GM12891 (cell line): Measurements from ENCODE around the gene HSD17B2.

Experiments used
- DNase-seq: peaks from one replicate; pipeline ENCODE4 v3.0.0; 2011; ENCODE audit warnings: low spot score; ENCODE audit not compliant: insufficient read length
- FAIRE-seq: peaks from 2 replicates; lab custom pipeline; 2011; peaks lifted over from hg19 to GRCh38; lab: Jason Lieb, UNC
- PAX5 ChIP-seq: IDR thresholded peaks from 2 replicates; pipeline ENCODE4 v1.6.1; 2011; ENCODE audit warnings: low read length, moderate library complexity, mild to moderate bottlenecking; ENCODE audit not compliant: insufficient read depth, severe bottlenecking
- POLR2A ChIP-seq: IDR thresholded peaks from 2 replicates; pipeline ENCODE4 v1.6.1; 2011; ENCODE audit warnings: low read depth, low read length, control low read depth
- POLR2AphosphoS5 ChIP-seq: IDR thresholded peaks from 2 replicates; pipeline ENCODE4 v1.6.1; 2011; ENCODE audit warnings: low read depth, low read length, control low read depth
- POU2F2 ChIP-seq: IDR thresholded peaks from 2 replicates; pipeline ENCODE4 v1.6.1; 2011; ENCODE audit warnings: low read depth, mild to moderate bottlenecking, control low read depth, low read length, moderate library complexity
- SPI1 ChIP-seq: IDR thresholded peaks from 2 replicates; pipeline ENCODE4 v1.6.1; 2011; ENCODE audit warnings: low read depth, low read length, control low read depth
- TAF1 ChIP-seq: IDR thresholded peaks from 2 replicates; pipeline ENCODE4 v1.6.1; 2011; ENCODE audit warnings: low read depth, low read length, control low read depth

HSD17B2 gene

DNA sequence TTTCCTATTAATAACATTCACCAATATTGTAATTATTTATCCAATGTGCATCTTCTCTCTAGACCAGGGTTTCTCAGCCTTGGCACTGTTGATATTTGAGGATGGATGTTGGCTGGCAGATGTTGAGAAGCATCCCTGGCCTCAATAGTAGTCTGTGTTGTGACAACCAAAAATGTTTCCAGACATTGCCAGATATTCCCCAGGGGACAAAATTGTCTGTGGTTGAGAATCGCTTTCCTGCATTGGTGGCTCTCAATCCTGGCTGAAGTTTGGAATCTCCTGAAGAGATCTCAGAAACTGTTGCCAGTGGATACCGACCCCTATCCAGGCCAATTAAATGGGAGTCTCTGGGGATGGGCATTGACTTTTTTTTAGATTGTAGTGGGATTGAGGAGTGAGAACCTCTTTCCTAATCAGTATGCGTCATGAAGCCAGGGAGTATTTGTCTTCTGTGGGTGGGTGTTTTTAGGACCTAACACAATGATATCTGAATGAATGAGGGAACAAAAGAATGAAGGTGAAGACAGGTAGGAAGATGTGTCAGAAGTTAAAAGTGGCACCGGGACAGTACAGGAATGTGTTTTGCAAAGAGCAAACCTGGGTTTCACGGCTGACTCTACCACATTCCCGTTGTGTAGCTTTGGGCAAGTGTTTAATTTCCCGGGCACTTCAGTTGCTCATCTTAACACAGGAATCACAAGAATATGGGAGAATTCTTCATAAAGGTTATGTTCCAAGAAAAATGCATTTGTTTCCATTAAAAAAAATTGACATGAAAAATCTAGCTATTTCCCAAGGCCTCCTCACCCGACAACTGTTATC lies 24.3 kb downstream of the HSD17B2 start:
- no peak for FAIRE-seq
- DNase-seq = no peak
- no peak for TF ChIP-seq POLR2AphosphoS5
- TF ChIP-seq SPI1 = no peak
- TF ChIP-seq POLR2A = no peak
- no peak for TF ChIP-seq TAF1
- TF ChIP-seq POU2F2 = no peak
- no peak for TF ChIP-seq PAX5

DNA sequence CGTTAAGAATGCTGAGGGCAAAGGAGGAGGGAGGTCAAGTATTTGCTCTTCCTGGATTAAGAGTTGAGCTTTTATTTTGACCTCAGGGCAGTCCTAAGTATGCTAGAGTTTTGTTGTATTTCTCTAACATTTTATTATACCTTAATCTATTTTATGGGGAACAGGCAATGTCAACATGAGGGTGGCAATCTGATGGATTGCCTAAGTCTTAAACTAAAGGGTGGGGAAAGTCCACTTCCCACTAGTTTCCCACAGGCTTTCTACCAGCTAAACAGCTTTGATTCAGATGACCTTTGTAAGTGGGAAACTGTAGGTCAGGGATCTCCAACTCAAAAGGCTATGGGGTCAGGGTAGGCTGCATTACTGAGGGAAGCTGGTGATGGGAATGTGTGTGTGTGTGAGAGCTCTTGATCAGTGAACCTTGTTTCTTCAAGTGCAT lies 24.9 kb downstream of the HSD17B2 start:
- TF ChIP-seq POLR2A (no peak), PAX5 (no peak), POU2F2 (no peak), SPI1 (no peak), TAF1 (no peak), POLR2AphosphoS5 (no peak)
- DNase-seq (no peak), FAIRE-seq (no peak)

DNA sequence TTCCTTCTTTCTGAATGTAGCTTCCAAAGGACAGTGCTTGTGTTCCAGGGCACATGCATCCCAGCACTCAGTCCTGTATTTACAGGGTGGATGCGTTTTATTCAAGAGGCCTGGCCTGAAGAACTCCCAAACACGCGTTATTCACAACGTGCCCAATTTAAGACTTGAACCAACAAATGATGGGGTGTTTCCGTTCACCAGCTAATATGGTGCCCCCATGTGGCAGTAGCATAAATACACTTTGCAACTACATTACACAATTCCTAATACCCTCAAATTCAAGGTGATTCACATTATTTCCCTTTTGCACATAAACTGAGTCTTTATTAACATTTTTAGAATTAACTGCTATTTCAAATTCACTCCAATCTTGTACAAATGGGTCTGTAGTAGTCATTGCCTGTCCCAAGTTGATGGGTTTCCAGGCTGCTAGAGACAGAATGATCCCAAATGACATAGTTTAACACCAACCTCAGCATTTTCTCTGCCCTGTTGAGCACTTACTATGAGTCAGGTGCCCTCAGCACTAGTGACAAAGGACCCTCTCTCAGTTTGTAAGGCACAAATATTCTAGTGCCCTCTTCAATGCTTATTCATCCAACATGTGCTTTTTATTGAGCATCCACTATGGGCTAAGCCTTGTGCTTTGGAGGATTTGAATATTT lies 26.9 kb downstream of the HSD17B2 start:
- FAIRE-seq = peak; percentile 43
- TF ChIP-seq TAF1 = no peak
- TF ChIP-seq PAX5 = no peak
- TF ChIP-seq POLR2AphosphoS5 = no peak
- TF ChIP-seq SPI1 = no peak
- no peak for TF ChIP-seq POLR2A
- TF ChIP-seq POU2F2 = no peak

DNA sequence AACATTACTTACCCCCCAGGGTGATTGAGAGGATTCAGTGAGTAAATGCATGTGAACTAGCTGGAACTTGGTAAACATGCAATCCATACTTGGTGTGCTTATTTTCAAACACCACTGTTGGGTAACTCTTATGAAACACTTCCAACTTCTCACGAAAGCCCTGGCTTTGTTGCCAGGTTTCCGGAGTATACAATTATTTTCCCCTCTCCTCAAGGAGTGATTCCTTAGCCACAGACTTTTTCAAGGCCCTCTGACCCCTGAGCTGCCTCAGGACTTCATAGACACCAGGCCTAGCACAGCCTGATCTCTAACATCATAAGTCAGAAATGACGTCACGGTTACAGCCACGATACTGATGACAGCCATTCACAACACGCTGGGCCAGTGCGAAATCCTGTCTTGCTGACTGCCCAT lies 27.6 kb downstream of the HSD17B2 start:
- DNase-seq (no peak), FAIRE-seq (no peak)
- TF ChIP-seq TAF1 (no peak), POLR2A (no peak), POU2F2 (no peak), POLR2AphosphoS5 (no peak), SPI1 (no peak), PAX5 (no peak)

More for the DNA sequence above, 26.9 kb downstream of the HSD17B2 start:
- DNase-seq = peak; percentile 18

DNA sequence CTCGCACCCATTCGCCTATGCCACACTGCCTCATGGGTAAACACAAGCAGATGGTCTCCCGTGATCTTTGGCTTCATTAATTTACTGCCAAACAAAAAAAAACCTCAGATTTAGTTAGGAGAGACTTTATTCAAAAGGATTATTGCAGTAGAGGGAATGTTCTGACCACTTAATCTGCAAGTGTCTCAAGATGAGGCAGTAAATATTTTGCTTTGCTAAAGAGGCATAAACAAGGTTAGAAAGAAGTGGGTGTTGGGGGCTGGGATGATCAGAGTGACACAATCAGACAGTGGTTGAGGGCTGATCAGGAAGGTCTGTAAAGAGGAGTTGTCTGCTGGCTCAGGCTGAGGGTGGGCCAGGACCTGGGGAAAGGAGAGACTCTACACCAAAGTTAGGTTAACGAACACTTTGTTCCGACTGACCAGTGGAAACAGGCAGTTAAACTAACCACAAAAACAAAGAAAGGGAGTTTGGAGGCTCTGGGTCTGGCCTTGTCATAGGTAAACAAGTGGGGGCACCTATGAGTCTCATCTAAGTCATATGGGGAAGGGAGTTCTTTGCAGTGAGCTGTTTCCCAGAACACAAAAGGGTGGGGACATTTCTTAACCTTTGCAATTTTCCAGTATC lies 28.5 kb downstream of the HSD17B2 start:
- no peak for FAIRE-seq
- DNase-seq = no peak
- no peak for TF ChIP-seq PAX5
- no peak for TF ChIP-seq SPI1
- TF ChIP-seq POU2F2 = no peak

DNA sequence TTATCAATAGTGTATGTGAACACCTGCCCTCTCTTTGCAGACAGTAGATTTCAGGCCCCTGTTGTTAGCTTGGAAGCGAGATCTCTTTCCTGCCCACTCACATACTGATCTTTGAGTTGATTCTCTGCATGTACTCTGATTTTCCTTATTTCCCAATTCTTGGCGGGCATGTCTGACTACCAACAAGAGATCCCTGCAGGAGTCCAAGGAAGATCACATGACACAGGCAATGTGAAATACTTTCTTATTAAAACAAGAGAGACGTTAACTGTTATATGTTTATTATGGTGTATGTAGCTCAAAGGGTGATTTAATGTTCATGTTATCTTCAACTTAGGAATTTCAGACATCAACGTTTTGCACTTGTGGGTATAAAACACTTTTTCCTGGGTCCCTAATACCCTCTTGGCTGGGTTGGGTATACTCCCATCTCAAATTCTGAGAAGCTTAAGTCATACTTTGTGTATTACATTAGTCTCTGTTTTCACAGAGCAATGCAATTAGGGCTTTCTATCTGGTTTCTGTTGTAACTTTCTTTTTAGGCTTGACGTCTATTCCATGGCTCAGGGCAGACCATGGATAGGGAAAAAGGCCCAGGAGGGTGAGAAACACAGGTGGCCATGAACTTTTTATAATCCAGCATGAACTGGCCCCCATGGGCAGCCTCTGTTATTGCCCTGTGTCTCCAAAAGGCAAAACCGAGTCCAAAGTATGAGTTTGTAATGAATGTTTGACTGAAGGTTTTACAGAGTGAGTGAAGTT lies 32.2 kb downstream of the HSD17B2 start:
- no peak for FAIRE-seq
- TF ChIP-seq TAF1 = no peak
- no peak for TF ChIP-seq POU2F2
- TF ChIP-seq SPI1 = no peak
- TF ChIP-seq POLR2AphosphoS5 = no peak
- TF ChIP-seq PAX5 = no peak
- no peak for TF ChIP-seq POLR2A
- no peak for DNase-seq

DNA sequence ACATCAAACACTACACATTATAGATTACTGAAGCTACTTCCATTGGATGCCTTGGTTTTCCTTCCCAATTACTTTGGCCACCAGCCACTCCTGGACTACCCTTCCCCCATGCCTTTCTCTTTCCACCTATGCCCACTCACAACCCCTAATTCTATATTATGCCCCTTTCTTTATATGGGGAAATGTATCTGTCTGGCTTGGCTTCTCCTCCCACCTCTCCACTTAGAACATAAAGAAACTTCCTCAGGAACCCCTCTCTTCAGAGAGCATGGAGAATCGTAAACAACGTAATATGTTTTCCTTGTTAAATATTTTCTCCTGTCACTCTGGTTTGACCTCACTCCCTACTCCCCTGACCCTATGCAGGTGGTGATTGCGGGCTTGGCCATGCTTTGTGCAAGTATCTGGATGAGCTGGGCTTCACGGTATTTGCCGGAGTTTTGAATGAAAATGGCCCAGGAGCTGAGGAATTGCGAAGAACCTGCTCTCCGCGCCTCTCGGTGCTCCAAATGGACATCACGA lies 32.8 kb downstream of the HSD17B2 start:
- FAIRE-seq = no peak
- DNase-seq = no peak
- no peak for TF ChIP-seq SPI1
- TF ChIP-seq POLR2AphosphoS5 = no peak
- no peak for TF ChIP-seq POU2F2
- TF ChIP-seq POLR2A = no peak
- TF ChIP-seq PAX5 = no peak
- TF ChIP-seq TAF1 = no peak

DNA sequence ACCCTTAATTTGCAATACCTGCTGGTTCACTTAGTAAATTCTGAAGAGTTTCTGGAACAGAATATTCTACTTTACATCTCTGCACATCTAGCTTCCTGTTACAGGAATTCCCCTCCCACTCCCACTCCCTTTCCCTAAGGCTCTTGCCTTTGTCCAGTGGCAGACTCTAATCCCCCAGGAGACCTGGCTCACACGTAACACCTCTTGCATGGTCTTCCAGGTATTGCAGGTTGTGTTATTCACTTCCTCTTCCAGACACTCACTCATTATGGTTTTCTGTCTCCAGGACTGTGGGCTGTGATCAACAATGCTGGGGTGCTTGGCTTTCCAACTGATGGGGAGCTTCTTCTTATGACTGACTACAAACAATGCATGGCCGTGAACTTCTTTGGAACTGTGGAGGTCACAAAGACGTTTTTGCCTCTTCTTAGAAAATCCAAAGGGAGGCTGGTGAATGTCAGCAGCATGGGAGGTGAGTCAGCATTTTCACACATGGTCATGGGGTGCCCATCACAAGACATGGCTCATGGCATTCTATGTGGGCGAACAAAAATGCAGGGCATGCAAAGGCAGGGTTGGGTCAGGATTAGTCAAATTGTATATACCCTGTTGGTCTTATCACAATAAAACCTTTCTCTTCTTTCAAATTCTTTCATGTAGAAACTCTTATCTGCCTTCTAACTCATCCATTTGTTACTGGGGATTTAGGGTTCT lies 35.8 kb downstream of the HSD17B2 start:
- DNase-seq = no peak
- FAIRE-seq = no peak
- TF ChIP-seq PAX5 (no peak), POLR2AphosphoS5 (no peak), POLR2A (no peak), POU2F2 (no peak), SPI1 (no peak), TAF1 (no peak)
